ENCODE measurements around the gene NTM. TPM values are rescaled to one million over a fixed set of nuclear protein-coding genes. Genes with fewer than 3 reads are reported as not detected.

The NTM gene
- total and polyA plus RNA-seq, 2 experiments from 2014 or later, result 2.2 to 4.9 TPM

GRCh38 chr11:131372234-131372962 is 2.0 kb downstream of the NTM start:
- Histone ChIP-seq H3K9me2 (replicated peaks; ENCODE audit: insufficient read depth) (no peaks in the 10 kb centered on the region), H2AFZ (no peak overlapping the region), H3K79me2 (no peaks in the 10 kb centered on the region), H3K4me2 (no peak overlapping the region), H3K27ac (no peak overlapping the region), H3K36me3 (replicated peaks; ENCODE audit: insufficient read depth, low read depth) (no peaks in the 10 kb centered on the region), H3K4me3 (no peak overlapping the region), H4K20me1 (ENCODE audit: insufficient read depth, poor library complexity, severe bottlenecking) (no peaks in the 10 kb centered on the region), H3K4me1 (ENCODE audit: insufficient read depth) (peaks cover 5% of the 10 kb centered on the region), H3K9me3 (ENCODE audit: low read depth) (no peaks in the 10 kb centered on the region), H3K27me3 (peaks cover 65% of the 10 kb centered on the region)
- TF ChIP-seq EZH2 (IDR thresholded peaks at IDR 0.05; ENCODE audit: borderline replicate concordance) (no peak), CTCF (IDR thresholded peaks at IDR 0.05; ENCODE audit: poor library complexity) (no peak), EZH2phosphoT487 (IDR thresholded peaks at IDR 0.05; ENCODE audit: low read depth, severe bottlenecking, unreplicated experiment) (no peak)
- DNase-seq (ENCODE audit: low spot score), result no peak
- 81% methylated on average over 10 of the region's 10 CpGs for WGBS (ENCODE audit: low lambda C conversion rate, missing lambda C conversion rate)

- DNase-seq (ENCODE audit: low spot score), result no peak
- TF ChIP-seq EZH2phosphoT487 (IDR thresholded peaks at IDR 0.05; ENCODE audit: low read depth, severe bottlenecking, unreplicated experiment), result no peak
- no peak for TF ChIP-seq CTCF (IDR thresholded peaks at IDR 0.05; ENCODE audit: poor library complexity)
- TF ChIP-seq EZH2 (IDR thresholded peaks at IDR 0.05; ENCODE audit: borderline replicate concordance), result no peak
- Histone ChIP-seq H3K9me2 (replicated peaks; ENCODE audit: insufficient read depth) (no peaks in the 10 kb centered on the region), H2AFZ (no peak overlapping the region), H3K4me1 (ENCODE audit: insufficient read depth) (peaks cover 5% of the 10 kb centered on the region), H3K4me3 (no peak overlapping the region), H3K79me2 (no peaks in the 10 kb centered on the region), H3K9me3 (ENCODE audit: low read depth) (no peaks in the 10 kb centered on the region), H3K36me3 (replicated peaks; ENCODE audit: insufficient read depth, low read depth) (no peaks in the 10 kb centered on the region), H3K27ac (no peak overlapping the region), H4K20me1 (ENCODE audit: insufficient read depth, poor library complexity, severe bottlenecking) (no peaks in the 10 kb centered on the region), H3K27me3 (peaks cover 61% of the 10 kb centered on the region), H3K4me2 (no peak overlapping the region)
- 48% methylated on average over 9 of the region's 9 CpGs for WGBS (ENCODE audit: low lambda C conversion rate, missing lambda C conversion rate)
These were observed 2.8 kb downstream of the NTM start for GRCh38 chr11:131373095-131373725.

- TF ChIP-seq EZH2phosphoT487 (IDR thresholded peaks at IDR 0.05; ENCODE audit: low read depth, severe bottlenecking, unreplicated experiment) (no peak), EZH2 (IDR thresholded peaks at IDR 0.05; ENCODE audit: borderline replicate concordance) (peak; percentile 37)
- Histone ChIP-seq H3K27me3 (peaks cover 65% of the 10 kb centered on the region), H3K79me2 (no peaks in the 10 kb centered on the region), H3K9me3 (ENCODE audit: low read depth) (no peaks in the 10 kb centered on the region), H3K9me2 (replicated peaks; ENCODE audit: insufficient read depth) (no peaks in the 10 kb centered on the region), H3K4me2 (no peak overlapping the region), H4K20me1 (ENCODE audit: insufficient read depth, poor library complexity, severe bottlenecking) (no peaks in the 10 kb centered on the region), H2AFZ (no peak overlapping the region), H3K27ac (no peak overlapping the region), H3K36me3 (replicated peaks; ENCODE audit: insufficient read depth, low read depth) (no peaks in the 10 kb centered on the region), H3K4me3 (no peak overlapping the region), H3K4me1 (ENCODE audit: insufficient read depth) (peaks cover 5% of the 10 kb centered on the region)
- no peak for DNase-seq (ENCODE audit: low spot score)
- 85% methylated on average over 13 of the region's 13 CpGs for WGBS (ENCODE audit: low lambda C conversion rate, missing lambda C conversion rate)
These were observed 3.3 kb downstream of the NTM start for GRCh38 chr11:131373756-131374155.

- DNase-seq (ENCODE audit: low spot score), result no peak
- WGBS (ENCODE audit: low lambda C conversion rate, missing lambda C conversion rate), result 75% methylated on average over 4 of the region's 4 CpGs
- H2AFZ ChIP-seq, result no peak overlapping the region
- H3K79me2 ChIP-seq, result no peaks in the 10 kb centered on the region
- no peaks in the 10 kb centered on the region for H4K20me1 ChIP-seq (ENCODE audit: insufficient read depth, poor library complexity, severe bottlenecking)
- no peaks in the 10 kb centered on the region for H3K9me3 ChIP-seq (ENCODE audit: low read depth)
- H3K4me2 ChIP-seq, result no peak overlapping the region
- H3K4me3 ChIP-seq, result no peak overlapping the region
- peaks cover 72% of the 10 kb centered on the region for H3K27me3 ChIP-seq
- no peaks in the 10 kb centered on the region for H3K36me3 ChIP-seq (replicated peaks; ENCODE audit: insufficient read depth, low read depth)
- no peak for TF ChIP-seq CTCF (IDR thresholded peaks at IDR 0.05; ENCODE audit: poor library complexity)
- TF ChIP-seq EZH2phosphoT487 (IDR thresholded peaks at IDR 0.05; ENCODE audit: low read depth, severe bottlenecking, unreplicated experiment), result no peak
- TF ChIP-seq EZH2 (IDR thresholded peaks at IDR 0.05; ENCODE audit: borderline replicate concordance), result no peak
- H3K9me2 ChIP-seq (replicated peaks; ENCODE audit: insufficient read depth), result no peaks in the 10 kb centered on the region
- H3K4me1 ChIP-seq (ENCODE audit: insufficient read depth), result peaks cover 5% of the 10 kb centered on the region
- H3K27ac ChIP-seq, result no peak overlapping the region
These were observed 5.0 kb downstream of the NTM start for GRCh38 chr11:131375421-131375820.

Data from hepatocyte (in vitro differentiated cells).